Fibroblast of mammary gland (primary cell): Measurements from ENCODE around the gene CTNND2.
"Not testable (repeated sequence)": the region's sequence is repeated elsewhere in the genome, so short reads cannot be mapped to it uniquely, and the experiment has no call there.

Source experiments
- DNase-seq: peaks from one replicate; pipeline ENCODE4 v3.0.0-alpha.2; 2010; ENCODE audit warnings: low read depth
- H3K4me3 ChIP-seq: 2 replicates; pipeline ENCODE4 v1.5.1; 2011; ENCODE audit warnings: low read depth, mild to moderate bottlenecking, low read length, moderate library complexity; ENCODE audit not compliant: control insufficient read depth
- CTCF ChIP-seq: conservative IDR thresholded peaks from 2 replicates; pipeline ENCODE4 v1.5.1; 2011; ENCODE audit warnings: low read depth, low read length, inconsistent platforms; ENCODE audit not compliant: control insufficient read depth, insufficient read depth

Gene CTNND2

GRCh38 chr5:11853796-11854195 is 50.5 kb downstream of the CTNND2 start:
- no peak for DNase-seq
- TF ChIP-seq CTCF, result no peak
- no peak overlapping the region for H3K4me3 ChIP-seq

- DNase-seq, result no peak
- TF ChIP-seq CTCF, result no peak
Measured at GRCh38 chr5:11853140-11853539, 51.1 kb downstream of the CTNND2 start.

GRCh38 chr5:11852717-11853087 is 51.5 kb downstream of the CTNND2 start:
- TF ChIP-seq CTCF, result no peak
- DNase-seq, result no peak
- no peak overlapping the region for H3K4me3 ChIP-seq

More at GRCh38 chr5:11853140-11853539, 51.1 kb downstream of the CTNND2 start:
- H3K4me3 ChIP-seq, result no peak overlapping the region

GRCh38 chr5:11851965-11852716 is 52.1 kb downstream of the CTNND2 start:
- no peak for DNase-seq
- no peak overlapping the region for H3K4me3 ChIP-seq
- TF ChIP-seq CTCF, result no peak

- no peak for TF ChIP-seq CTCF
- no peak overlapping the region for H3K4me3 ChIP-seq
- DNase-seq, result peak; percentile 1
Measured at GRCh38 chr5:11851416-11851815, 52.8 kb downstream of the CTNND2 start.

GRCh38 chr5:11828566-11828965 is 75.7 kb downstream of the CTNND2 start:
- not testable (repeated sequence) for DNase-seq, H3K4me3 ChIP-seq

GRCh38 chr5:11822598-11822997 is 81.6 kb downstream of the CTNND2 start:
- H3K4me3 ChIP-seq, result no peak overlapping the region
- DNase-seq, result no peak
- no peak for TF ChIP-seq CTCF
